ENCODE measurements around the gene PSME3IP1. TPM values are rescaled to one million over a fixed set of nuclear protein-coding genes. Genes with fewer than 3 reads are reported as not detected.

The PSME3IP1 gene
- total and polyA plus RNA-seq, 7 experiments from 2014 or later: 76.3 to 159 (median 140) TPM

GRCh38 chr16:57127037-57127763 lies 58.6 kb downstream of the PSME3IP1 start:
- peaks cover 0 to 3% (median 0%) of the 10 kb centered on the region in 5 donors for H3K36me3 Mint-ChIP-seq
- ATAC-seq (no peak), DNase-seq (no peak)
- H3K9me3 Mint-ChIP-seq: no peaks in the 10 kb centered on the region
- H3K4me1 Mint-ChIP-seq: peaks cover 54 to 94% (median 88%) of the 10 kb centered on the region in 7 donors
- peak overlapping the region; percentile 23 for H3K27ac ChIP-seq (ENCODE audit: low read depth, low read length)
- H3K4me3 Mint-ChIP-seq: peak overlapping the region in 5 of 10 donors; percentile 2 to 33 (median 25)
- H3K4me3 ChIP-seq (ENCODE audit: low read length): no peak overlapping the region
- CTCF ChIA-PET: interaction anchor here (1.0 to 1.6 kb wide), 2 partner anchors 35 to 42 kb away, joined by 3 to 4 read pairs; partner anchors contain the start of gene CPNE2
- no peaks in the 10 kb centered on the region for H3K27me3 Mint-ChIP-seq
- H3K9me3 ChIP-seq (ENCODE audit: control insufficient read depth in 2 of 3, low read length in 3 of 3): no peaks in the 10 kb centered on the region
- no peaks in the 10 kb centered on the region for H3K27me3 ChIP-seq (ENCODE audit: control insufficient read depth in 2 of 2, insufficient read depth in 2 of 2, low read length in 2 of 2)
- H3K27ac Mint-ChIP-seq: peak overlapping the region; percentile 73 to 91 (median 83)
- H3K36me3 ChIP-seq (ENCODE audit: control insufficient read depth in 2 of 3, insufficient read depth in 3 of 3, low read length in 3 of 3): no peaks in the 10 kb centered on the region
- POLR2A ChIA-PET: interaction anchor here (1.3 to 1.7 kb wide), 3 partner anchors 14 to 59 kb away, joined by 3 to 4 read pairs (median 3); partner anchors contain the start of genes PSME3IP1 and RSPRY1
- peaks cover 70 to 72% of the 10 kb centered on the region in 2 donors for H3K4me1 ChIP-seq (ENCODE audit: control insufficient read depth in 2 of 2, insufficient read depth in 2 of 2, low read length in 2 of 2)
- intact Hi-C loops (cut with micrococcal nuclease): no loop called here

- peaks cover 62 to 65% of the 10 kb centered on the region in 2 donors for H3K4me1 ChIP-seq (ENCODE audit: control insufficient read depth in 2 of 2, insufficient read depth in 2 of 2, low read length in 2 of 2)
- DNase-seq (no peak), ATAC-seq (no peak)
- H3K27ac ChIP-seq (ENCODE audit: low read depth, low read length): no peak overlapping the region
- H3K4me3 ChIP-seq (ENCODE audit: low read length): no peak overlapping the region
- POLR2A ChIA-PET: interaction anchor here (1.2 to 1.7 kb wide), 4 partner anchors 15 to 60 kb away, joined by 3 to 4 read pairs (median 3); partner anchors contain the start of genes PSME3IP1 and RSPRY1
- H3K27me3 Mint-ChIP-seq: no peaks in the 10 kb centered on the region
- H3K9me3 Mint-ChIP-seq: no peaks in the 10 kb centered on the region
- H3K27ac Mint-ChIP-seq: peak overlapping the region; percentile 33 to 91 (median 75)
- no peaks in the 10 kb centered on the region for H3K9me3 ChIP-seq (ENCODE audit: control insufficient read depth in 2 of 3, low read length in 3 of 3)
- no peaks in the 10 kb centered on the region for H3K36me3 ChIP-seq (ENCODE audit: control insufficient read depth in 2 of 3, insufficient read depth in 3 of 3, low read length in 3 of 3)
- intact Hi-C loops (cut with micrococcal nuclease): no loop called here
- no peaks in the 10 kb centered on the region for H3K27me3 ChIP-seq (ENCODE audit: control insufficient read depth in 2 of 2, insufficient read depth in 2 of 2, low read length in 2 of 2)
- H3K4me3 Mint-ChIP-seq: peak overlapping the region in 2 of 10 donors; percentile 4 to 20
- H3K36me3 Mint-ChIP-seq: peaks cover 0 to 3% (median 0%) of the 10 kb centered on the region in 5 donors
- peaks cover 54 to 86% (median 81%) of the 10 kb centered on the region in 7 donors for H3K4me1 Mint-ChIP-seq
- CTCF ChIA-PET: interaction anchor here (0.6 to 1.6 kb wide), 4 partner anchors 8 to 43 kb away, joined by 3 to 6 read pairs (median 4); partner anchors contain the start of gene CPNE2
These were observed 59.4 kb downstream of the PSME3IP1 start for GRCh38 chr16:57126411-57126810.

- no peak overlapping the region for H3K4me3 ChIP-seq (ENCODE audit: low read length)
- H3K9me3 ChIP-seq (ENCODE audit: control insufficient read depth in 2 of 3, low read length in 3 of 3): no peaks in the 10 kb centered on the region
- ChIA-PET CTCF (interaction anchor here (1.0 to 1.6 kb wide), 2 partner anchors 9 to 33 kb away, joined by 4 to 6 read pairs; partner anchors contain the start of gene CPNE2), POLR2A (interaction anchor here (1.2 to 1.7 kb wide), 4 partner anchors 16 to 60 kb away, joined by 3 to 4 read pairs (median 3); partner anchors contain the start of genes PSME3IP1 and RSPRY1)
- Mint-ChIP-seq H3K36me3 (peaks cover 0 to 3% (median 0%) of the 10 kb centered on the region in 5 donors), H3K4me3 (no peak overlapping the region), H3K4me1 (peaks cover 54 to 82% (median 78%) of the 10 kb centered on the region in 7 donors), H3K27me3 (no peaks in the 10 kb centered on the region), H3K27ac (peak overlapping the region in 5 of 9 donors; percentile 34 to 91 (median 73)), H3K9me3 (no peaks in the 10 kb centered on the region)
- H3K4me1 ChIP-seq (ENCODE audit: control insufficient read depth in 2 of 2, insufficient read depth in 2 of 2, low read length in 2 of 2): peaks cover 57 to 60% of the 10 kb centered on the region in 2 donors
- no peak for DNase-seq
- no peak overlapping the region for H3K27ac ChIP-seq (ENCODE audit: low read depth, low read length)
- H3K36me3 ChIP-seq (ENCODE audit: control insufficient read depth in 2 of 3, insufficient read depth in 3 of 3, low read length in 3 of 3): no peaks in the 10 kb centered on the region
- intact Hi-C loops (cut with micrococcal nuclease): no loop called here
- no peaks in the 10 kb centered on the region for H3K27me3 ChIP-seq (ENCODE audit: control insufficient read depth in 2 of 2, insufficient read depth in 2 of 2, low read length in 2 of 2)
- ATAC-seq: no peak
These were observed 59.9 kb downstream of the PSME3IP1 start for GRCh38 chr16:57125969-57126368.

GRCh38 chr16:57125376-57125775 lies 60.5 kb downstream of the PSME3IP1 start:
- Histone ChIP-seq H3K27me3 (ENCODE audit: control insufficient read depth in 2 of 2, insufficient read depth in 2 of 2, low read length in 2 of 2) (no peaks in the 10 kb centered on the region), H3K4me3 (ENCODE audit: low read length) (no peak overlapping the region), H3K4me1 (ENCODE audit: control insufficient read depth in 2 of 2, insufficient read depth in 2 of 2, low read length in 2 of 2) (peaks cover 51 to 54% of the 10 kb centered on the region in 2 donors), H3K27ac (ENCODE audit: low read depth, low read length) (no peak overlapping the region), H3K9me3 (ENCODE audit: control insufficient read depth in 2 of 3, low read length in 3 of 3) (no peaks in the 10 kb centered on the region), H3K36me3 (ENCODE audit: control insufficient read depth in 2 of 3, insufficient read depth in 3 of 3, low read length in 3 of 3) (no peaks in the 10 kb centered on the region)
- POLR2A ChIA-PET: interaction anchor here (0.7 to 1.7 kb wide), 3 partner anchors 16 to 393 kb away, joined by 3 to 4 read pairs (median 3); no protein-coding TSS in a partner anchor
- CTCF ChIA-PET: interaction anchor here (1.6 kb wide), 1 partner anchor 33 kb away, joined by 4 read pairs; the partner anchor contains the start of gene CPNE2
- Mint-ChIP-seq H3K27me3 (no peaks in the 10 kb centered on the region), H3K36me3 (peaks cover 0 to 3% (median 0%) of the 10 kb centered on the region in 5 donors), H3K4me3 (peak overlapping the region in 5 of 10 donors; percentile 28 to 93 (median 34)), H3K4me1 (peaks cover 51 to 76% (median 72%) of the 10 kb centered on the region in 7 donors), H3K27ac (peak overlapping the region in 4 of 9 donors; percentile 41 to 94 (median 84)), H3K9me3 (no peaks in the 10 kb centered on the region)
- ATAC-seq (no peak), DNase-seq (no peak)
- intact Hi-C loops (cut with micrococcal nuclease): no loop called here

- peak overlapping the region in 9 of 10 donors; percentile 43 to 93 (median 64) for H3K4me3 Mint-ChIP-seq
- H3K36me3 Mint-ChIP-seq: peaks cover 0 to 3% (median 0%) of the 10 kb centered on the region in 5 donors
- peak in 5 of 9 donors; percentile 19 to 43 (median 38) for DNase-seq
- no peaks in the 10 kb centered on the region for H3K9me3 Mint-ChIP-seq
- ChIA-PET CTCF (no interaction called here), POLR2A (interaction anchor here (0.7 to 1.2 kb wide), 2 partner anchors 14 to 17 kb away, joined by 3 read pairs; no protein-coding TSS in a partner anchor)
- H3K36me3 ChIP-seq (ENCODE audit: control insufficient read depth in 2 of 3, insufficient read depth in 3 of 3, low read length in 3 of 3): no peaks in the 10 kb centered on the region
- H3K4me3 ChIP-seq (ENCODE audit: low read length): no peak overlapping the region
- H3K4me1 ChIP-seq (ENCODE audit: control insufficient read depth in 2 of 2, insufficient read depth in 2 of 2, low read length in 2 of 2): peaks cover 40 to 48% of the 10 kb centered on the region in 2 donors
- H3K9me3 ChIP-seq (ENCODE audit: control insufficient read depth in 2 of 3, low read length in 3 of 3): no peaks in the 10 kb centered on the region
- H3K27ac Mint-ChIP-seq: peak overlapping the region; percentile 77 to 97 (median 94)
- H3K27ac ChIP-seq (ENCODE audit: low read depth, low read length): peak overlapping the region; percentile 48
- H3K27me3 Mint-ChIP-seq: no peaks in the 10 kb centered on the region
- intact Hi-C loops (cut with micrococcal nuclease): loop anchor here in 1 of 2 donors (1.0 kb wide), 1 partner anchor 11 kb away; no protein-coding TSS in a partner anchor
- H3K27me3 ChIP-seq (ENCODE audit: control insufficient read depth in 2 of 2, insufficient read depth in 2 of 2, low read length in 2 of 2): no peaks in the 10 kb centered on the region
- H3K4me1 Mint-ChIP-seq: peaks cover 41 to 63% (median 59%) of the 10 kb centered on the region in 7 donors
- ATAC-seq: no peak
These were observed 61.7 kb downstream of the PSME3IP1 start for GRCh38 chr16:57123974-57124674.

Measured in naive thymus-derived CD4-positive, alpha-beta T cell (primary cell).